GM12878 (cell line): ENCODE measurements around the gene STX4. TPM values are rescaled to one million over a fixed set of nuclear protein-coding genes. Genes with fewer than 3 reads are reported as not detected.

ENCODE experiments used
- ATAC-seq: fragments of 200-7000 bp; cut with Tn5 transposase; 3 replicates; pipeline ENCODE4 v1.9.1; 2020; ENCODE audit warnings: mild to moderate bottlenecking, moderate library complexity
- BruUV-seq: library from RNA; stranded (reverse); fragments of 400-500 nt; replicated peaks from 2 replicates; lab custom pipeline; 2021; lab: Mats Ljungman, UMichigan
- CTCF ChIA-PET: fragments of 300-600 bp; sonication (Branson Sonifier 250); formaldehyde crosslinking; extraction: SDS; loops from one replicate; lab custom pipeline; 2021; ENCODE audit warnings: inconsistent platforms; lab: Yijun Ruan, JAX
- POLR2A ChIA-PET: fragments of 350-600 bp; formaldehyde crosslinking; extraction: SDS; loops from one replicate; lab custom pipeline; 2021; ENCODE audit warnings: inconsistent platforms; lab: Charles Lee
- RAD21 ChIA-PET: fragments of 300-600 bp; sonication (Branson Sonifier 250); formaldehyde crosslinking; loops from one replicate; lab custom pipeline; 2023; ENCODE audit warnings: antibody characterized with exemption; ENCODE audit not compliant: unreplicated experiment; lab: Charles Lee
- SMC1A ChIA-PET: fragments of 300-600 bp; sonication (Branson Sonifier 250); formaldehyde crosslinking; loops from one replicate; lab custom pipeline; 2023; ENCODE audit not compliant: unreplicated experiment, uncharacterized antibody; lab: Charles Lee
- DNase-seq: peaks from one replicate; pipeline ENCODE4 v3.0.0-alpha.2; 2011; ENCODE audit warnings: low read depth, low spot score
- FAIRE-seq: peaks from 3 replicates; lab custom pipeline; 2011; peaks lifted over from hg19 to GRCh38; lab: Jason Lieb, UNC
- H2AFZ ChIP-seq: 2 replicates; pipeline ENCODE4 v1.6.0; 2011; ENCODE audit warnings: low read depth, low read length, control low read depth; ENCODE audit not compliant: control insufficient read depth
- H3K27ac ChIP-seq: 2 replicates; pipeline ENCODE4 v1.5.1; 2011; ENCODE audit warnings: control low read depth; ENCODE audit not compliant: control insufficient read depth, insufficient read depth
- H3K27me3 ChIP-seq, 2 experiments: replicated peaks in 1 of 2; 2 replicates each; pipeline versions ENCODE4 v1.6.0 to v1.6.1; 2011; ENCODE audit warnings: low read length in 1 of 2; ENCODE audit not compliant: control insufficient read depth in 2 of 2, insufficient read depth in 2 of 2
- H3K36me3 ChIP-seq, 2 experiments: 2 replicates each; pipeline ENCODE4 v1.5.1; 2011; ENCODE audit warnings: low read length in 1 of 2; ENCODE audit not compliant: control insufficient read depth in 2 of 2, insufficient read depth in 2 of 2
- H3K4me1 ChIP-seq: 2 replicates; pipeline ENCODE4 v1.6.1; 2011; ENCODE audit warnings: mild to moderate bottlenecking, low read length, moderate library complexity, mixed read lengths; ENCODE audit not compliant: control insufficient read depth, insufficient read depth
- H3K4me2 ChIP-seq: 2 replicates; pipeline ENCODE4 v1.6.0; 2011; ENCODE audit warnings: control low read depth; ENCODE audit not compliant: control insufficient read depth, insufficient read depth
- H3K4me3 ChIP-seq: fragments of 200-600 bp; sonication (generic); 2 replicates; pipeline ENCODE4 v1.5.1; 2016
- H3K79me2 ChIP-seq: 2 replicates; pipeline ENCODE4 v1.6.0; 2011; ENCODE audit warnings: low read length; ENCODE audit not compliant: control insufficient read depth, insufficient read depth
- H3K9ac ChIP-seq: 2 replicates; pipeline ENCODE4 v1.8.0; 2011; ENCODE audit warnings: low read length, control low read depth, mixed read lengths; ENCODE audit not compliant: control insufficient read depth, insufficient read depth
- H3K9me3 ChIP-seq: replicated peaks from 3 replicates; pipeline ENCODE4 v1.5.1; 2011; ENCODE audit warnings: mild to moderate bottlenecking, low read length; ENCODE audit not compliant: control insufficient read depth, insufficient read depth
- H4K20me1 ChIP-seq: 2 replicates; pipeline ENCODE4 v1.6.0; 2011; ENCODE audit not compliant: control insufficient read depth, insufficient read depth
- MTA2 ChIP-seq: fragments of 450-650 bp; IDR thresholded peaks from 2 replicates; pipeline ENCODE4 v1.6.1; 2016; ENCODE audit warnings: low read depth, mild to moderate bottlenecking, moderate library complexity
- POLR2A ChIP-seq: IDR thresholded peaks from 2 replicates; pipeline ENCODE4 v1.6.1; 2011; ENCODE audit warnings: low read depth, mild to moderate bottlenecking, low read length
- SMAD1 ChIP-seq: fragments of 450-650 bp; IDR thresholded peaks from 2 replicates; pipeline ENCODE4 v1.6.1; 2018; ENCODE audit warnings: mild to moderate bottlenecking, low read depth; ENCODE audit not compliant: partially characterized antibody
- WGBS: methylation state at CpG from one replicate; pipeline ENCODE4 v1.1.6; 2016; ENCODE audit warnings: low lambda C conversion rate; ENCODE audit not compliant: insufficient replicate concordance, insufficient coverage; ENCODE audit errors: missing lambda C conversion rate; 5-methylcytosine and 5-hydroxymethylcytosine counted together
- in situ Hi-C: fragments of 300-500 bp; cut with MboI; formaldehyde crosslinking; loops from 9 replicates; pipeline ENCODE4 v1.14.3; 2018; ENCODE audit warnings: mixed read lengths
- intact Hi-C: fragments of 100-400 bp; cut with micrococcal nuclease; formaldehyde crosslinking; loops from one replicate; pipeline ENCODE4 v1.14.2; 2022; ENCODE audit not compliant: unreplicated experiment
- polyA plus RNA-seq, 11 experiments: library from polyadenylated mRNA; depleted of rRNA in 4 of 11; unstranded in 6 of 11; stranded (reverse) in 5 of 11; fragments of >200 nt; fragmentation: Nextera tagmentation in 4 of 11; fragmentation: Illumina TruSeq in 1 of 11; extraction: Ambion mirVana in 4 of 11; extraction: Trizol in 1 of 11; gene quantifications; 1 replicate in 1 of 11; 2 replicates in 10 of 11; pipeline versions ENCODE4 v1.2.1 to v1.2.3, GENCODE V29; 2011 to 2016; ENCODE audit warnings: inconsistent platforms in 2 of 11, missing spikeins in 2 of 11, low read depth in 1 of 11
- total RNA-seq, 4 experiments: library from RNA; depleted of rRNA in 3 of 4; stranded (reverse); fragments of >200 nt in 3 of 4; fragmentation: Illumina TruSeq in 1 of 4; extraction: Trizol in 1 of 4; gene quantifications; 2 replicates each; pipeline versions ENCODE4 v1.2.1 to v1.2.3, GENCODE V29; 2013 to 2021

Gene STX4
- total and polyA plus RNA-seq, 10 of the 15 experiments (the other 5 are each of a cell fraction or from before 2014, with no cell fraction given): 3.3 to 37.6 (median 22.6) TPM

DNA sequence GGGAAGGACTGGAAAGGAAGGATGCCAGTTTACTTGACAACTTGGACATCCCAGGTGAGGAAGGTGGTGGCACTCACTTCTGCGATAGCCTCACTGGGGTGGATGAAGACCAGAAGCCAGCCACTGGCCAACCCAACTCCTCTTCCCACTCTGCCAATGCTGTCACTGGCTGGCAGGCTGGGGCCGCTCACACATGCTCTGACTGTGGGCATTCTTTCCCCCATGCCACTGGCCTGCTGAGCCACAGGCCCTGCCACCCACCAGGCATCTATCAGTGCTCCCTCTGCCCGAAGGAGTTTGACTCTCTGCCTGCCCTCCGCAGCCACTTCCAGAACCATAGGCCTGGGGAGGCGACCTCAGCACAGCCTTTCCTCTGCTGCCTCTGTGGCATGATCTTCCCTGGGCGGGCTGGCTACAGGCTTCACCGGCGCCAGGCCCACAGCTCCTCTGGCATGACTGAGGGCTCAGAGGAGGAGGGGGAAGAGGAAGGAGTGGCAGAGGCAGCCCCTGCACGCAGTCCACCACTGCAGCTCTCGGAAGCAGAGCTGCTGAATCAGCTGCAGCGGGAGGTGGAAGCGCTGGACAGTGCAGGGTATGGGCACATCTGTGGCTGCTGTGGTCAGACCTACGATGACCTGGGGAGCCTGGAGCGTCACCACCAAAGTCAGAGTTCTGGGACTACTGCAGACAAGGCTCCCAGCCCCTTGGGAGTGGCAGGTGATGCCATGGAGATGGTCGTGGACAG lies 45.4 kb downstream of the STX4 start:
- no peaks in the 10 kb centered on the region; the same call in 1 of the 2 replicates for H3K4me1 ChIP-seq
- SMC1A ChIA-PET: no interaction called here
- no peak for DNase-seq
- CTCF ChIA-PET: interaction anchor here (1.2 kb wide), 1 partner anchor 94 kb away, joined by 4 read pairs; the partner anchor contains the start of gene HSD3B7
- peaks cover 8 to 14% of the 10 kb centered on the region in 2 experiments; a peak in 3 of 4 replicates for H3K36me3 ChIP-seq
- TF ChIP-seq POLR2A (peak; percentile 42; the same call in 1 of the 2 replicates), SMAD1 (no peak)
- TF ChIP-seq, all 136 proteins: peak for 1
- Histone ChIP-seq H3K9me3 (no peaks in the 10 kb centered on the region), H3K4me2 (no peak overlapping the region), H3K9ac (no peak overlapping the region), H4K20me1 (no peaks in the 10 kb centered on the region), H3K27ac (no peak overlapping the region), H3K27me3 (no peaks in the 10 kb centered on the region), H2AFZ (no peak overlapping the region), H3K4me3 (no peak overlapping the region), H3K79me2 (peaks cover 17% of the 10 kb centered on the region)
- no peak for FAIRE-seq
- in situ Hi-C loops (no loop called here), intact Hi-C loops (loop anchor here (10.0 kb wide), 1 partner anchor 84 kb away; no protein-coding TSS in a partner anchor)
- ChIA-PET RAD21 (no interaction called here), POLR2A (interaction anchor here (0.5 kb wide), 1 partner anchor 31 kb away, joined by 3 read pairs; no protein-coding TSS in a partner anchor)
- ATAC-seq: no peak
- BruUV-seq: no TSS peak
- 91% methylated on average over 15 of the region's 15 CpGs for WGBS

- CTCF ChIA-PET: no interaction called here
- 0 out of 2 replicates have a peak, but pooled peaks have one; percentile 27 for TF ChIP-seq POLR2A
- no peak for TF ChIP-seq MTA2
- RAD21 ChIA-PET: no interaction called here
- in situ Hi-C loops: no loop called here
- no peak overlapping the region for H2AFZ ChIP-seq
- DNase-seq (no peak), ATAC-seq (no peak), FAIRE-seq (no peak)
- H3K9me3 ChIP-seq: no peaks in the 10 kb centered on the region
- no peaks in the 10 kb centered on the region for H3K27me3 ChIP-seq
- WGBS: 99% methylated on average over 13 of the region's 13 CpGs
- H3K36me3 ChIP-seq: peaks cover 8 to 14% of the 10 kb centered on the region in 2 experiments; a peak in 3 of 4 replicates
- no TSS peak for BruUV-seq
- no peak overlapping the region for H3K4me3 ChIP-seq
- H3K4me2 ChIP-seq: no peak overlapping the region
- H3K9ac ChIP-seq: no peak overlapping the region
- H3K79me2 ChIP-seq: peaks cover 15% of the 10 kb centered on the region
- no peak overlapping the region for H3K27ac ChIP-seq
- no peaks in the 10 kb centered on the region; the same call in 1 of the 2 replicates for H4K20me1 ChIP-seq
- intact Hi-C loops: loop anchor here (10.0 kb wide), 1 partner anchor 85 kb away; no protein-coding TSS in a partner anchor
- SMC1A ChIA-PET: no interaction called here
- H3K4me1 ChIP-seq: no peaks in the 10 kb centered on the region; the same call in 1 of the 2 replicates
- POLR2A ChIA-PET: interaction anchor here (0.5 kb wide), 1 partner anchor 31 kb away, joined by 3 read pairs; no protein-coding TSS in a partner anchor
Observed at GRCh38 chr16:31079342-31079944, 46.1 kb downstream of the STX4 start.
